ENCODE results near the gene AKT3. TPM values are rescaled to one million over a fixed set of nuclear protein-coding genes. Genes with fewer than 3 reads are reported as not detected.

Gene AKT3
- polyA plus RNA-seq, 1 donor (not counting 4 experiments of a cell fraction or from before 2014, with no cell fraction given), result 2.9 TPM

DNA sequence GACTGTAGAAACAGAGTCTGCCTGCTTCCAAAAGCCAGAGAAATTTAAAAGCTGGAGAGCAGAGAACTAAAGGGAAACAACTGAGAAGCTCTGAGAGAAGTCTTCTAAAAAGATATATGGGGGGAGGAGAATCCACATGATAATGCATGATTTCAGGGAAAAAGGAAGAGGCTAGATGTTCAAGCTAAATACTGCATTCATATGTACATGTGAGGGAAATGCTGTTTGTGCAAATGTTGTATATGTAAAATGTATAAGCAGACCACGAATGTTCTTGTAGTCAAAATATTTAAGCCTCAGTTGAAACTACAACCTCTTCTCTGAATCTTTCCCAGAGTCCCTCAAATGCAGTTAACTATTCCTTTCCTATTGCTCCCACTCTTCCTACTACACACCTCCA lies 79.2 kb downstream of the AKT3 start:
- Histone ChIP-seq H3K4me2 (ENCODE audit: control insufficient read depth, extremely low read depth, insufficient read depth, low read depth, low read length) (no peak overlapping the region), H3K4me1 (ENCODE audit: control insufficient read depth, extremely low read depth, insufficient read depth, low read length) (no peaks in the 10 kb centered on the region), H3K27ac (ENCODE audit: control insufficient read depth, insufficient read depth, low read length) (no peak overlapping the region), H4K20me1 (ENCODE audit: control insufficient read depth, extremely low read depth, insufficient read depth, low read length) (no peaks in the 10 kb centered on the region), H3K36me3 (ENCODE audit: control insufficient read depth in 2 of 2, extremely low read depth in 1 of 2, insufficient read depth in 2 of 2, low read length in 2 of 2) (no peaks in the 10 kb centered on the region), H3K9me1 (ENCODE audit: control insufficient read depth, extremely low read depth, insufficient read depth, low read length) (no peaks in the 10 kb centered on the region), H3K27me3 (ENCODE audit: control insufficient read depth, extremely low read depth, insufficient read depth, low read length) (no peaks in the 10 kb centered on the region), H3K79me2 (ENCODE audit: control insufficient read depth, insufficient read depth, low read length) (no peaks in the 10 kb centered on the region), H3K4me3 (ENCODE audit: control insufficient read depth in 2 of 3, extremely low read depth in 1 of 3, insufficient read depth in 2 of 3, low read depth in 1 of 3, low read length in 3 of 3) (no peak overlapping the region), H3K9me3 (ENCODE audit: control insufficient read depth, low read depth, low read length) (no peaks in the 10 kb centered on the region), H3K9ac (ENCODE audit: control insufficient read depth, extremely low read depth, insufficient read depth, low read length) (no peak overlapping the region), H2AFZ (ENCODE audit: control insufficient read depth, low read length) (no peak overlapping the region)
- FAIRE-seq (no peak), DNase-seq (ENCODE audit: low read depth, low spot score) (no peak)
- dilution Hi-C loops (cut with MboI; ENCODE audit: extremely low pct_ligation_motif_present, low sequenced_read_pairs), result no loop called here
- TF ChIP-seq EZH2 (IDR thresholded peaks at IDR 0.05; ENCODE audit: low read length) (no peak), CTCF (optimal IDR thresholded peaks at IDR 0.05 in 1 of 3, IDR thresholded peaks at IDR 0.05 in 1 of 3, conservative IDR thresholded peaks at IDR 0.05 in 1 of 3; ENCODE audit: extremely low read depth in 1 of 3, insufficient read depth in 2 of 3, low read length in 3 of 3) (no peak)

DNA sequence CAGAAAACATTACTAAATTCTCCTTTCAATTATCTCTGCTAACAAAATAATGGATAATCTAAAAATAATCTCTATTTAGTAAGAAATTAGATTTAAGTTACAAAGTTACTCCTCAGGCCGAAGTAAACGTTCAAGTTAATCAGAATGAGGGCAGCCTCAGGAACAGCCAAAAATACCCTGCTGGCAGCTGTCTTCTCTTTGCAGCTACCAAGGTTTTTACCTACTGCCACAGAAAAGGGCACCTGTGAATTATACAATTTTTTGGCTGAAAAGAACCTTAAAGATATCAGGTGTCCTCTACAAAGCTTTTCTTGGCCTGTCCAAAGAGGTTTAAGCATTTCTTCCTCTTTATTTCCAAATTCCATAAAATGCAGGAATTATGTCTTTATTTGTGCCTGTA lies 84.4 kb downstream of the AKT3 start:
- Histone ChIP-seq H3K9me3 (ENCODE audit: control insufficient read depth, low read depth, low read length) (no peaks in the 10 kb centered on the region), H3K27me3 (ENCODE audit: control insufficient read depth, extremely low read depth, insufficient read depth, low read length) (no peaks in the 10 kb centered on the region), H4K20me1 (ENCODE audit: control insufficient read depth, extremely low read depth, insufficient read depth, low read length) (no peaks in the 10 kb centered on the region), H3K9ac (ENCODE audit: control insufficient read depth, extremely low read depth, insufficient read depth, low read length) (no peak overlapping the region), H3K4me2 (ENCODE audit: control insufficient read depth, extremely low read depth, insufficient read depth, low read depth, low read length) (no peak overlapping the region), H3K4me1 (ENCODE audit: control insufficient read depth, extremely low read depth, insufficient read depth, low read length) (no peaks in the 10 kb centered on the region), H3K79me2 (ENCODE audit: control insufficient read depth, insufficient read depth, low read length) (no peaks in the 10 kb centered on the region), H3K27ac (ENCODE audit: control insufficient read depth, insufficient read depth, low read length) (no peak overlapping the region), H2AFZ (ENCODE audit: control insufficient read depth, low read length) (no peak overlapping the region), H3K9me1 (ENCODE audit: control insufficient read depth, extremely low read depth, insufficient read depth, low read length) (no peaks in the 10 kb centered on the region), H3K36me3 (ENCODE audit: control insufficient read depth in 2 of 2, extremely low read depth in 1 of 2, insufficient read depth in 2 of 2, low read length in 2 of 2) (no peaks in the 10 kb centered on the region), H3K4me3 (ENCODE audit: control insufficient read depth in 2 of 3, extremely low read depth in 1 of 3, insufficient read depth in 2 of 3, low read depth in 1 of 3, low read length in 3 of 3) (no peak overlapping the region)
- FAIRE-seq (no peak), DNase-seq (ENCODE audit: low read depth, low spot score) (no peak)
- no peak for TF ChIP-seq EZH2 (IDR thresholded peaks at IDR 0.05; ENCODE audit: low read length)
- no peak for TF ChIP-seq CTCF (optimal IDR thresholded peaks at IDR 0.05 in 1 of 3, IDR thresholded peaks at IDR 0.05 in 1 of 3, conservative IDR thresholded peaks at IDR 0.05 in 1 of 3; ENCODE audit: extremely low read depth in 1 of 3, insufficient read depth in 2 of 3, low read length in 3 of 3)
- dilution Hi-C loops (cut with MboI; ENCODE audit: extremely low pct_ligation_motif_present, low sequenced_read_pairs), result no loop called here
